GM19025 (cell line): ENCODE results near the gene IMMP2L.

Source experiments
- ATAC-seq: cut with Tn5 transposase; IDR thresholded peaks from one replicate; pipeline ENCODE4 v1.9.1; 2021; ENCODE audit warnings: mild to moderate bottlenecking, low read depth, moderate library complexity; ENCODE audit not compliant: unreplicated experiment

Gene IMMP2L

GRCh38 chr7:111183321-111183720, 379.0 kb downstream of the IMMP2L start:
- no peak for ATAC-seq

DNA sequence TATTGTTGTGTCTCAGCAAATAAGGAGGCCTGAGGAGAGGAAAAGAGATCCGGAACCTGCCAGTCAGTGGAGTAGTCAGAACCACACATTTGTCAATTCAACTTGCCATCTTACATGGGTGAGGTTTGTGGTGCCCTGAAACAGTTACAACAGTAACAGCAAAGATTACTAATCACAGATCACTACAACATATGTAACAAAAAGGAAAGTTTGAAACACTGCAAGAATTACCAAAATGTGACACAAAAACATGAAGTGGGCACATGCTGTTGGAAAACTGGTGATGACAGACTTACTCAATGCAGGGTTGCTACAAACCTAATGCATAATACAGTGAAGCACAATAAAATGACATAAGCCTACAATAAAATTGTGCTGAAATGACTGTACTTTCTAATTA, 382.0 kb downstream of the IMMP2L start:
- no peak for ATAC-seq

GRCh38 chr7:111175908-111176441, 386.3 kb downstream of the IMMP2L start:
- no peak for ATAC-seq

DNA sequence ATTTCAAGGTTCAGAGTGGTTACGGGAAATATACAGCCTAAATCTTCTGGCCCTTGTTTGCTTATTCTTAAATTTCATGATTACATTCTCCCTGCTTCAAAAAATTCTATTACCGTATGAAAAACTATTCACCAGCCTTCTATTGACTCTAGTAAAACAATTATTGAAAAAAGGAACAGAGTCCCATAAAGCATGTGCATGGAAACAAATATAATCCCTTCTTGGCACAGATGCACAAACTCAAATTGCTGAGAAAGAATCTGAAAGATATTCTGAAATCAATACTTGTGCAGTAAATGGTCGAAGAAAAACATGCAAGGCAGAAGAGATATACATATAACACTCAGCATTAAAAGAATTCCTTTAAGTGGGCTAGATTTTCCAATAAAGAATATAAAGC, 387.8 kb downstream of the IMMP2L start:
- ATAC-seq, result no peak

- ATAC-seq, result no peak
These were observed 388.3 kb downstream of the IMMP2L start for GRCh38 chr7:111173990-111174389.

DNA sequence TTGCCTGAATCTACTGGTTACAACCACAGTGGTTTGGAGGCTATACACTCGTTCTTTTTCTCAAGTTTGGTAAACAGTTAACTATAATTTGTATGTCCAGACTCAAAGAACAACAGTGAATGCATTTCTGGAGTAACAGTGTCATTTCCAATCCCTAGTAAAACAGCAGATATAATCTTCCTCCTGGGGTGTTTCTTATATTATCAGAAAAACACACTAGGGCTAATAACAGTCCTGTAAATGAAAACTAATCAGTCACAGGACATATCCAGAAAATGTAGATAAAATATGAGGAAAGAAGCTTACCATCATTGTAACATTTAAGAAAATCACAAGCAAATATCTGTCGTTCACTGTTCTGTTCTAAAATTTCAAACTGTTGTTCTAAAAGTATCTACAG, 388.8 kb downstream of the IMMP2L start:
- ATAC-seq, result no peak

- ATAC-seq, result no peak
These were observed 389.6 kb downstream of the IMMP2L start for GRCh38 chr7:111172564-111173257.

GRCh38 chr7:111168182-111168581, 394.1 kb downstream of the IMMP2L start:
- ATAC-seq, result no peak

DNA sequence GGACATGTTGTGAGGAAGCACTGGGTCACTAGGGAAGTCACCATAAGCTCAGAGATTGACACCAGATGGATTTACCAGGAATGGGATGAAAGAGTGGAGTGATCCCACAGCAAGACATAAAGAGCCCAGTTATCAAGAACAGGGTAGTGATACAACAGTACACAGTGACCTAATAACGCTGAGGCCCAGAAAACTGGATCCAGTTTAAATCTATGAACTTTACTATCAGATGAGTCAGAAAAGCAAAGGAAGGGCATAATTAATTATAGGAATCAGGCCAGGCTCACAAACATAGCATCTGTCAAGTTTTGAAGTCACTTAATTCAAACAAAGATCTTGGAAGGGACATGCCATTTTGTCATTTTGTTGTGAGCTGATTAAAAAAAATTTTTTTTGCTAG, 397.9 kb downstream of the IMMP2L start:
- no peak for ATAC-seq

GRCh38 chr7:111162692-111163091, 399.6 kb downstream of the IMMP2L start:
- no peak for ATAC-seq

DNA sequence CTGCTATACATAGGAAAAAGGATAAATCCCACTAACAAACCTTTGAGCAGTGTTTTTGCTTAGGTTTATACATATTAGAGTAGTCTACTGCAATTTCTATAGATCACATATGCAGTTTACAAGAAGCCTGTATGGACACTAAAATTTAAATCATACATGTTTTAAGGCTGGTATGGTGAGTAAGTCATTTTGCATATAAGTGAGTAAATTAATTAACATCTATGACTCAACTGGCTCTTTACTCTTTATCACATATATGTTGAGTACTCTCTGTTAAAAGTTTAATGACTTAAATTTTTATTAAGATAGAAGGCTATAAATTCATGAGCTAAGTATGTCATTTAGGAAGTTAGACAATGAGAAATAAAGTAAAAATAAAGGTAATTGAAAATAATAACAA, 402.0 kb downstream of the IMMP2L start:
- ATAC-seq, result no peak

DNA sequence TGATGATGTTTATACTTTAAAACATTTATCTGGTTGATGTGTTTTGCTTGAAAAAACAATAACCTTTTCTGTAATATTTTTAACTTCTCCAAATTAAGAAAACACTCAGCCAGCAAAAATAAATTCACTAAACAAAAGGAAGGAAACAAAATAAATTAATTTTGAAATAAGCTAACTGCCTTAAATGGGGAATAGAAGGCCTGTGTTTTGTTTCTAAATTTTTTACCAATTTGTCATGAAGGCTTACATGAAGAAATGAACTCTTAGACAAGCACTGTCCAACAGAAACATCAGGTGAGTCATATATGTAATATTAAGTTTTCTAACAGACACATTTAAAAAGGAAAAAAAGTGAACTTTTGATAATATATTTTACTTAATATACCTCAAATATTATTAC, 402.9 kb downstream of the IMMP2L start:
- ATAC-seq, result no peak

GRCh38 chr7:111150709-111151108, 411.6 kb downstream of the IMMP2L start:
- ATAC-seq, result no peak

DNA sequence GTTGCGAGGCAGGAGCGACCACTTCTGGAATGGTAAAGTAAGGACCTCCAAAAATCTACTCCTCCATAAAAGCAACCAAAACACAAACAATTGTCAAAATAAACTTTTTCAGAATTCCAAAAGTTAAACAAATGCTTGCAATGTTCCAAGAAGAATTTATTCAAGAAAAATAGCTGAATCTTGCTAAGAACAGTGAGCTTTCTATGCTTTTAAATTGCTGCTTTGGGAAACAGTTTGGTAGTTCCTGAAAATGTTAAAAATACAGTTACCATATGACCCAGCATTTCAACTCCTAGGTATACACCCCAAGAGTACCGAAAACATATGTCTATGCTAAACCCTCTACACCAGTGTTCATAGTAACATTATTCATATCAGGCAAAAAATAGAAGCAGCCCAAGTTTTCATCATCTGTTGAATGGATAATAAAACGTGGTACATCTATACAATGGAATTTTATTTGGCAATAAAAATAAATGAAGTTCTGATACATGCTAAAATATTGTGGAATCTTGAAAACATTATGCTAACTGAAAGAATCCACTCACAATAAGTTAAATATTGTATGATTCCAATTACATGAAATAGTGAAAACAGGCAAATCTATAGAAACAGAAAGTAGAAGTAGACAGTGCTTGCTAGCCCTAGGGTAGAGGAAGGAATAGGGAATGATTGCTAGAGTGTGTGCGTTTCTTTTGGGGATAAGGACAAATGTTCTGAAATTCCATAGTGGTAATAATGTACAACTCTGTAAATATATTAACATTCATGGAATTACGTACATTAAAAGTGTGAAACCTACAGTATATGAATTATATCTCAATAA, 414.4 kb downstream of the IMMP2L start:
- no peak for ATAC-seq

GRCh38 chr7:111146136-111146535, 416.2 kb downstream of the IMMP2L start:
- ATAC-seq, result no peak

GRCh38 chr7:111145472-111145871, 416.8 kb downstream of the IMMP2L start:
- no peak for ATAC-seq

DNA sequence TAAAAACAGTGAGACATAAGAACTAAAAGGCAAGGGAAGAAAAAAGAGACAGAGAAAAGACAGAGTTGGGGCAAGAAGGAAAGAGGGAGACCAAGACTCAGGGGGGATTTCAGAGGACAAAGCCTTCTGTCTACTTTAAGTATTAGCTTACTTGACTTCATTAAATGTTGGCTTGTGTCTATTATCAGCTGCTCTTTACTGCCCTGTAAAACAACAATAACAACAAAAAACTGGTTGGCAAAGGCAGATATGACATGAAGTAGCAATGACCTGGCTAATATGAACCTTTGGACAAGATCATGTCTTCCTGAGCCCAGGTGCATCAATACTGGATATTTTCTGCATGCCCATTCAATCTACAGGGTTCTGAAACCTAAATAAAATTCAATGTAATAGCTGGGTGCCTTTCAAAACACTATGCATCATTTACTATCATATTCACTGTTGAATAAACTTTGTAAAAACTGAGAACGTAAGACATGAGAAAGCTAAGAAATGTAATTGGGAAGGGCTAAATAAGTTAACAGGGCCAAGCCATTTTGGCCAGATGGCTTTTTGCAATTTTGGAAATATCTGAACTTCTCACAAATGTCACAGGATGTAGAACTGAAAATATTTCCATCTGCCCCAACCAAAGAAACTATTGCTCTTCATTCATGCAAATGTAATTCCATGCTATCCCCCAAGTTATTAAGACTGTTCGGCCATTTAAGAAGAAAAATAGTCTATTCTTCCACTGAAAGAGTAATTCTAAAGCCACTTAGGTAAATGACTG, 422.0 kb downstream of the IMMP2L start:
- no peak for ATAC-seq

DNA sequence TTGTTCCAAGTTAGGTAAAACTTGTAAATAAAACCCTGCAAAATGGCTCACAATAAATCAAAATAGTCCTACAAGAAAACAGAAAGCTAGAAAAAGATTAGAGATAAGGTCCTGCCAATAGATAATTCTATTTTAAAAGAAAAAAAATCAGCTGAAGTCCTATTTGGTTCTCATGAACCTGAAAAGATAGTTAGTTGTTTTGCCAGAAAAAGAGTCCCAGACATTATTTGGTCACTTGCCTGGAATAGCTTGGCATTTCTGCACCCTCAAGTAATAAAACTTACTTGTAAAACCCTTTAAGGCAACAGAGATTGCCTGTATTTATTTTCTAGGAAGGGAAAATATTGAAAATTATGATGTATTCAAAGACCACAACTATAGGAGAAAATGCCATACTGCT, 423.7 kb downstream of the IMMP2L start:
- no peak for ATAC-seq

DNA sequence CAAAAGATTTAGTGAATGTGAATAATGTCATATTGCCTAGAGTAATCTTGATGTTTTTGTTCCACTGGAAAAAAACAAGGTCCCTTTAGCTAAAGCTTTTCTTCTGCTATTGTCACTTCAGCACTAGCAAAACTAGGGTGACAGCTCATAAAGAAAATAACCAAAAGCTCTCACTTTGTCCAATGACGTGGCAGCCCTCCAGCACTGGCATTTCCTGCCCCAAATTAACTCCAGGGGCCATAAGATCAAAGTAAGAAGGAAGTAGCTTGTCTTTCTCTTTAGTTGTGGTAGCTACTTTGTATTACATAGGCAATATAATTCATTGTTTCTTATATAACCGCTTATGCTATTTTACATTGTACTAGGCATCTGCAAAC, 424.1 kb downstream of the IMMP2L start:
- ATAC-seq, result peak; percentile 84

DNA sequence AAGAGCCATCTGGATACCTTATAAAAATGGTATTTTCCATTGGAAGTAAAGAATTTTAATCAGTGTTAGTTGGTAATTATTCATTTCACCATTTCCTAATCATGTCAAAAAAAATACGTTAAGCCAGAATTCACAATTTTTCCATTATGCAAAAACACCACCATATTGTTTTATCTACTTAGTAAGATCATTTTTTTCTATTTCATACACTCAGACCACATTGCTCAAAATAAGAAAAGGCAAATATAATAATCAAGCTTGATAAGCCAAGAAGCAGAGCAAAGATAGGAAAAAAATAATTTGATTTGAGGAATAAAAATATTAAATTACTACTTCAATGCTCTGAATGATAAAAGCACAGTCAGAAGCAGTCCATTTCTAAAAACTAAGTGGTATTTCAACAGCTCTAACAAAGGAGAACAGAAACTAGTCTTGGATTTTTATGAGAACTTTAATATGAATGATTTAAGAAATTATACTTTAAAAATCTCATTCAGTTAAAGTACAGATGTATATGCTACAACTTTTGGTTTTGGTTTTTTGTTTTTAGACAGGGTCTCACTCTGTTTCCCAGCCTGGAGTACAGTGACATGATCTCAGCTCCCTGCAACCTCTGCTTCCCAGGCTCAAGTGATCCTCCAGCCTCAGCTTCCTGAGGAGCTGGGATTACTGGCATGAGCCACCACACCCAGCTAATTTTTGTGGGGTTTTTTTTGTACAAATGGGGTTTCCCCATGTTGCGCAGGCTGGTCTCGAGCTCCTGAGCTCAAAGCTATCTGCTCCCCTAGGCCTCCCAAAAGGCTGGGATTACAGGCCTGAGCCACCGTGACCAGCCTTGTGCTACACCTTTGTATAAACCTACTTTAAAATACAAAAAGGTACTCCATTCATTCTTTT, 424.7 kb downstream of the IMMP2L start:
- peak; percentile 80 for ATAC-seq
